Fibroblast of upper back skin (primary cell): ENCODE results near the gene RRAS2.
"Not testable (repeated sequence)": the region's sequence is repeated elsewhere in the genome, so short reads cannot be mapped to it uniquely, and the experiment has no call there.

ENCODE experiments used
- DNase-seq: peaks from one replicate; pipeline ENCODE4 v3.0.0-alpha.2; 2013

Gene RRAS2

DNA sequence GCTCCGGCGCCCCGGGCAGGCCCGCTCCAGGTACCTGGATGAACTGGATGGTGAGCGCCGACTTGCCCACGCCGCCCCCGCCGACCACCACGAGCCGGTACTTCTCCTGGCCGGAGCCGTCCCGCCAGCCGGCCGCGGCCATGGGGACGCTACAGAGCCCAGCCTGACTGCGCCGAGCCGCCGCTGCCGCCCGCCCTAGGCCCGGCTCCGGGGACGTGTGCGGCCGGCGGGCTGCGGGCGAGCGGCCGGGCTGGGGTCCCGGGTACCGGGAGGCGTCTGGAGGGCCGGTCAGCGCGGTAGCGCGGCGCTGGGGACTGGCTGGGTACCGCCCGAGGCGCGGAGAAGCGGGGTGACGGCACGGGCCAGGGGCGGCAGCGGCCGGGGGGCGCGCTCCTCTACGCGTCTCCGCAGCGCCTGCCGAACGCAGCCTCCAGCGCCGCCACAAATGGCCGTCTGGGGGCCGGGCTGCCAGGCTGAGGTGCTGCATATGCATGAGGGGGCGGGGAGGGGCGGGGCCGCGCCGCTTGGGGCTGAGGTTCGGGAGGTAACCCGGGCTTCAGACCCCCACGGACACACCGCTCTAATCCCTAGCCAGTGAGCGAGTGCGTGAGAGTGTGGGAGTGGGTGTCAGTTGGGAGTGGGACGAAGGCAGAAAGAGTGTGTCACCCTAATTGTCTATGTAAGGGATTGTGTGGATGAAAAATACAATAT lies at the start of gene RRAS2:
Gene RRAS2 (minus strand): TSS at position 455 of the 711 bp plus-strand sequence. CDS start 313 bp downstream, at position 142.
- DNase-seq = peak; percentile 75

DNA sequence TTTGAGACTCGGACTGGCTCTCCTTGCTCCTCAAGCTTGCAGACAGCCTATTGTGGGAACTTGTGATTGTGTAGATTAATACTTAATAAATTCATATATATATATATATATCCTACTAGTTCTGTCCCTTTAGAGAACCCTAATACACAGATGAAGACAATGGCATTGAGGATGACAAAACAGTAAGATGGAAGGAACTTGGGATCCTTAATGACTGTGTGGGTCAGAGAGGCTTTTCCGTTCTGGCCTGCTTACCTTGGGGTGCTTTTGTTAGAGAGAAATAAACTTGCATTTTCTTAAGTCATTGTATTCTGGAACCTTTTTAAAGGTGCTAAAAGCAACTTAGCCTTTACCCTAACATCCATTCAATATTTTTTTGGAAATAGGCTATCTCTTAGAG lies 49.6 kb upstream of the RRAS2 start:
- DNase-seq = no peak

DNA sequence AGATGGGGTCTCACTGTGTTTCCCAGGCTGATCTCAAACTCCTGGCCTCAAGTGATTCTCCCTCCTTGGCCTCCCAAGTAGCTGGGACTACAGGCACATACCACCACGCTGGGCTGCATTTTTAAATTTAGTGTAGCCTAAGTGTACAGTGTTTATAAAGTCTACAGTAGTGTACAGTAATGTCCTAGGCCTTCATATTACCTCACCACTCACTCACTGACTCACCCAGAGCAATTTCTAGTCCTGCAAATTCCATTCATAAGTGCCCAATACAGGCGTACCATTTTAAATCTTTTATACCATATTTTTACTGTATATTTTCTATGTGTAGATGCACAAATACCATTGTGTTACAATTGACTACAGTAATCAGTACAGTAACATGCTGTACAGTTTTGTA lies 47.1 kb upstream of the RRAS2 start:
- peak; percentile 57 for DNase-seq

DNA sequence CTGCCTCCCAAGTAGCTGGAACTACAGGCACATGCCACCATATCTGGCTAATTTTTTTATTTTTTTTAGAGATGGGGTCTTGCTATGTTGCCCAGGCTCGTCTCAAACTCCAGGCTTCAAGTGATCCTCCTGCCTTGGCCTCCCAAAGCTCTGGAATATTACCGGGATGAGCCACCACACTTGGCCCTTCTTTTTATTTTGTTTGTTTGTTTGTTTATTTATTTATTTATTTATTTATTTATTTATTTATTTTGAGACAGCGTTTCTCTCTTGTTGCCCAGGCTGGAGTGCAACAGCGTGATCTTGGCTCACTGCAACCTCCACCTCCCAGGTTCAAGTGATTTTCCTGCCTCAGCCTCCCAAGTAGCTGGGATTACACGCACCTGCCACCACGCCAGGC lies 44.5 kb upstream of the RRAS2 start:
- DNase-seq = not testable (repeated sequence)

DNA sequence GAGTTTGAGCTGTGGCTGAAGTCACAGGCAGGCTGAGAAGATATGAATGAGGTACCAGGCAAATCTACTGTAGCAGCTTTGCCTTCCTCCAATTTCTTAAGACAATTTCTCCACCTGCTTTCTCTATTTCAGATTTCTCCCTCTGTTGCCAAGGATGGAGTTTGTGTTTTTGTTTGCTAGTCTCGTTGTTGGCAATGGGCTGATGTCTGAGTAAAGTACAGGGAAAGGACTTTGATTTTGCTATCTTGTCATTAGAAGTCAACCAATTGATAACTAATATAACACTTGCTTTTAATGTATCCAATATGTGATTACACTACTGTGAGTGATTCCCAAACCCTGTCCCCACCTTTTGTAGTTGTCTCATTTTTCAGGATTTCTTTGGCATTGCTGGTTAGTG lies 40.1 kb upstream of the RRAS2 start:
- no peak for DNase-seq

DNA sequence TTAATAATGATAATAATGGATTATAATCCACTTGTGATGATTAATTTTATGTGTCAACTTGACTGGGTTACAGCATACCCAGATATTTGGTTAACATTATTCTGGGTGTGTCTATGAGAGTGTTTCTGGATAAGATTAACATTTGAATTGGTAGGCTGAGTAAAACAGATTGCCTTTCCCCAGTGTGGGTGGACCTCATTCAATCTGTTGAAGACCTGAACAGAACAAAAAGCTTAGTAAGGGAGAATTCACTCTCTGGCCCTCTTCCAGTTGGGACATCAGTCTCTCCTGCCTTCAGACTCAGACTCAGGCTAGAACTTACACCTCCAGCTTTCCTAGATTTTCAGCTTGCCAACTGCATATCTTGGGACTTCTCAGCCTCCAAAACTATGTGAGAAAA lies 37.3 kb upstream of the RRAS2 start:
- no peak for DNase-seq

DNA sequence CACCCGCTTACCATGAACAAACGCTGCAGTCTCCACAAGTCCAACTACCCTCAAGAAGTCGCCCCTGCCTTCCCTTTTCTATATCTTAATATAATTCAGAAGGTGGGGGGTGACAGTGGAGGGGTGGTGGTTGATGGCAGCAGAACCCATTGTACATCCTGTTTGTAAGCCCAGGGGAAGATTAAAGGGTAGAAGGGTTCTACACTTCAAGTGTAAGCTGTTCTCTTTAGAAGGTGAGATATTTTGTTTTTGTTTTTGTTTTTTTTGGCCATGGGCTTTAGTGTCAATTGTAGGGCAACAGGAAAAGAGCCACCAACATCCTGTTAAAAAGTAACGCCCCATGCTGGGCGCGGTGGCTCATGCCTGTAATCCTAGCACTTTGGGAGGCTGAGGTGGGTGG lies 34.9 kb upstream of the RRAS2 start:
- DNase-seq = no peak

DNA sequence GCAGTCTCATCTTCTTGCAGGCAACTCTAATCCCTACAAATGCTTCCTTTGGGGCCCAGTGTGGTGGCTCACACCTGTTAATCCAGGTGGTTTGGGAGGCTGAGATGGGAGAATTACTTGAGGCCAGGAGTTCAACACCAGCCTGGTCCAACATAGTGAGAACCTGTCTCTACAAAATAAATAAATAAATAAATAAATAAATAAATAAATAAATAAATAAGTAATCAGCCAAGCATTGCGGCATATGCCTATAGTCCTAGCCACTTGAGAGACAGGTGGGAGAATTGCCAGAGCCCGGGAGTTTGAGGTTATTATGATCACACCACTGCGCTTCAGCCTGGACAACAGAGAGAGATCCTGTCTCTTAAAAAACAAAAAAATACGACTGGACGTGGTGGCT lies 34.1 kb upstream of the RRAS2 start:
- no peak for DNase-seq

DNA sequence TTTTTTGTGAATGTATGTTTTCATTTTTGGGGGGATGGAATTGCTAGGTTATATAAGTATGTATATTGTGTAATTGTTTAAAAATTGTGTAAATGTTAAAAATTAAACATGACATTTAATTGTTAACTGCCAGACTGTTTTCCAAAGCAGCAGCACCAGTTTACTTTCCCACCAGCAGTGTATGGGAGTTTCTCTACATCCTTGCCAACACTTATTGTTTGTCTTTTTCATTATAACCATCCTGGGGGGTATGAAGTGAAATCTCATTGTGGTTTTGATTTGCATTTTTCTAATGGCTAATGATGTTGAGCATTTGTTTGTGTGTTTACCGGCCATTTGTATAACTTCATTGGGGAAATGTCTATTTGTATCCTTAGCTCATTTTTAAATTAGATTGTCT lies 31.7 kb upstream of the RRAS2 start:
- DNase-seq = no peak

DNA sequence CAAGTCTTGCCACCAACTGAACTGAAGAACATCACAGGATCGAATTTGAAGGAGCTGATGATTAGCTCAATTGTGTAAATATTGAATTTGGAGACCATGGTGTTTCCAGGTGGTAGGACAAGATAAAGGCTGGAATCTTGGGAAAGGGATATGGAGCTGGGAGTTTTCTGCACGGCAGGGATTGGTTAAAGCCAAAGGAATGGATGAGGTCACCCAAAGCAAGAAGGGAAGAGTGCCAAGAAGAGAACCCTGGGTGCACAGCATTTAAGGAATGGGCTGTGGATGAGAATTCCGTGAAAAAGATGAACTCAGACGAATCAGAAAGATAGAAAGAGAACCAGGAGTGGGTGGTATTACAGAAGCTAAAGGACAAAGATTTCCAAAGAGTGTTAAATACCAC lies 29.4 kb upstream of the RRAS2 start:
- DNase-seq = peak; percentile 34

DNA sequence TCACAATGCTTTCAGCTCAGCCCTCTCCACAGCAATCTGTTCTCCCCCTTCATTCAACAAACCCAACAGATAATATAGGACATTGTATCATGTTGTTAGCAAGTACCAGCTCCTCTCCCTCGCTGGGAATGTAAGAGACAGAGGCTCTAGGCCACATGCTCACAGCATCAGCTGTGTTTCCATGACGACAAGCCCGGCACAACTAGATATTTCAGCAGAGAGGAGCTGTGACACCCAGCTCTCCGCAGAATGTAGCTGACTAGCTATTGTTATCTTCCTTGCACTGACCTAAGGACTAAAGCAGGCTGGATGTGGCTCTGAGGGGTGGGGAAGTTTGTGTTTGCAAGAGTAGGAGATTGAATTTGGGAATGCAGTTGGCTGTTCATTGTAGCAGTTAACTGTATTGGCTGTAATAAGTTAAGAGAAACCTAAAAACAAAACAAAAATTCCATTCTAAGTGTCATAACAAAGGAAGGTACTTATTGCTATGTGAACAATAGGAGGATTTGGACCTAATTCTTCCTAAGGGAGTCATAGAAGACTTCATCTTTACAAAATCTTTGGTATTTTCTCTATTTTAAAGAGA lies 28.0 kb upstream of the RRAS2 start:
- DNase-seq = peak; percentile 78

DNA sequence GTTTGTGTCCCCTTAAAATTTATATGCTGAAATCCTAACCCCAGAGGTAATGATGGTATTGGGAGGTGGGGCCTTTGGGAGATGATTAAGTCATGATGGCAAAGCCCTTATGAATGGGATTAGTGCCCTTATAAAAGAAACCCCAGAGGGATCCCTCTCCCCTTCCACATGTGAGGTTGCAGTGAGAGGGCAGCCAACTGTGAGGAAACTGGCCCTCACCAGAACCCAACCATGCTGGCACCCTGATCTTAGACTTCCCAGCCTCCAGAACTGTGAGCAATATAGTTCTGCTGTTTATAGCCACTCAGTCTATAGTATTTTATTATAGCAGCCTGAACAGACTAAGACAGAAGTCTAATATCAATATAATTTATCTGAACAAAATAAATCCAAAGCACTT lies 27.1 kb upstream of the RRAS2 start:
- DNase-seq = no peak

DNA sequence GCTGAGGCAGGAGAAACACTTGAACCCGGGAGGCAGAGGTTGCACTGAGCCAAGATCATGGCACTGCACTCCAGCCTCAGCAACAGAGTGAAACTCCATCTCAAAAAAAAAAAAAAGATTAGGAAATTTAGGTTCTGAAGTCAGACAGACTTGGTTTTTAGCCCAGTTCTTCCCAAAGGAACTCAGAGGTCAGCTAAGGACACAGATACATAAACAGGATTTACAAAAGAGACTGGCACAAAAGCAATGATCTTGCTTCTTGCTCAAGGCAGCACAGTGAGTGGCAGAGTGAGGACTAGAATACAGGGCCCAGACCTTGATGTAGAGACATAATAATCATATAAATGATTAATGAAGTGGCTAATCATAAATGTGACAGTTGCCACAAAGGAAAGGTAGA lies 25.4 kb upstream of the RRAS2 start:
- DNase-seq = peak; percentile 62

DNA sequence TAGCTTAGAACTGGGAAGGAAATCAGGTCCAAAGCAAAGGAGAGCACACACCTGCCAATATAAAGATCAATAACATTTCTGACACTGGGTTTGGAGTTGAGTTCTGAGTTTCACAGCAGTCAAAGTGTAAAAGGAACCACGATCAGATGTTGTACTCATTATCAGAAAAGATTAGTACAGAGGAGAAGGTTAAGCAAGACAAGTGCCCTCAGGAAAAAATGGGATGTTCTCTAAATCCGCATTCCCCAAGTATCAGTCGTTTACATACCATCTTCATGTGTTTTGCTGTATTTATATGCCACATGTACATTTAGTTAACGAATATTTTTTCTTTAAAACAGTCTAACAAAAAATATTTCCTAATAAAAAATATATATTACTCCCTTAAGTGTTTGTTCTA lies 23.0 kb upstream of the RRAS2 start:
- no peak for DNase-seq

DNA sequence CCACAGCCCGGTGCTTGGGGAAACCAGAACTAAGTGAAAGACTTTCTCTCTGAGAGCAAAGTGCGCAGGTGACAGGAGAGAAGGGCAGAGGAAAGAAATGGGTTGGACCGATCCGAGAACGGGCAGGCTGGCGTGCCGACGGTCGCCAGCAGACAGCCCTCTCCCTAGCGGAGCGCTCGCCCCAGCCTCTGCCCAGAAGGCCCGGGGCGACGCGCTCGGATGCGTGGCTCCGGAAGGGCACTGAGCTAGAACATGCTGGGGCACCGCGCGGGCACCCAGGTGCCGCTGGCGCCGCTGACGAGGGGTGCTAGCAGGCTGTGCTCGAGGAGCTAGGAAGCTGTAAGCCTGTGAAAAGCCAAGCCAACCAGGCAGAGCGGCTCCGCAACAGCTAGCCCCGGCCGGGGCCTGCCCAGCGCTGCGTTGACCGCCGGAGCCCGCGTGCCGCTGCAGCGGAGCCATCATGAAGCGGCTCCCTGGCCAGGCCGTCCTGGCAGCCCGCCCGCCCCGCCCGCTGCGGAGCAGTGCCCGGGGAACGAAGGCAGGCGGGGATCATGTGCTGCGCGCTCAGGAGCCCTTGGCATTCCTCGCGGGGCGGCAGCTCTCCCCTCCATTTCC lies 22.1 kb upstream of the RRAS2 start:
- peak; percentile 44 for DNase-seq

DNA sequence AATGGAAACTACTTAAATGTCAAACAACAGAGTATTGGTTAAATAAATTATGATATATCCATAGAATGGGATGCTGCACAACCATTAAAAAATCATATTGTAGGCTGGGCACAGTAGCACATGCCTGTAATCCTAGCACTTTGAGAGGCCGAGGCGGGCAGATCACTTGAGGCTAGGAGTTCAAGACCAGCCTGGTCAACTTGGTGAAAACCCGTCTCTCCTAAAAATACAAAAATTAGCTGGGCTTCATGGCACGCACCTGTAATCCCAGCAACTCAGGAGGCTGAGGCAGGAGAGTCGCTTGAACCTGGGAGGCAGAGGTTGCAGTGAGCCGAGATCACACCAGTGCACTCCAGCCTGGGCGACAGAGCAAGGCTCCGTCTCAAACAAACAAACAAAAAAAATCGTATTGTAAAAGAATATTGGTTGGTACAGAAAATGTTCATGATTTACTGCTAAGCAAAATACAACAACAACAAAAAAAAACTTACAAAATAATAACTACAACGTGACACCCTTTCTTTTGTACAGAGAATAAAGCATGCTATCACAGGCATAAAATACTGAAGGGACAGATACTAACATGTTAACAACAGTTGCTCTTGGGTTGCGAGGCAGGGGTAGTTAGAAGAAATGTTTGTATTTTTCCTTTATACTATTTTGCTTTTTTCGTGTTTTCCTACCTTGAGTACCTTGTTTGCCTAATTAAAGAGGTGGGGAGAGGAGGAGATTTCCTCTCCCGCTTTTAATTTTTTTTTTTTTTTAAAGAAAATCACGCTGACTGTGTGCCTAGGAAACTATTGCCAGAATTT lies 21.3 kb upstream of the RRAS2 start:
- no peak for DNase-seq

DNA sequence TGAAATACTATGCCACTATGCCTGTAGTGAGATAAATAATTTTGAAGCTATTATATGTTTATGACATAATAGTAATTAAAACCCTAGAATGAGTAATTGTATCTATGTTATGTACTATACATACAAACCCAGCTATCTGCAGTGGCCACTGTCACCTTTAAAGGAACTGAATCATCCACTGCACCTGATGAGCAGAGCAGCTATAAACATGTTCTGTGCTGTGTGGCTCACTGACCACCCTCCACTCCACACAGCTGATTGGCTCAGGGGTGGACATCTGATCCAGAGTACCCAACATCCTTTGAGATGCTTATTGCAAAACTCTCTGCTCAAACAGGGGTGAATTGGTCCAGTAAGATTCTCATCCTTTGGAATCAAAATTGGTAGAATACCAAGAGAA lies 19.2 kb upstream of the RRAS2 start:
- DNase-seq = no peak

DNA sequence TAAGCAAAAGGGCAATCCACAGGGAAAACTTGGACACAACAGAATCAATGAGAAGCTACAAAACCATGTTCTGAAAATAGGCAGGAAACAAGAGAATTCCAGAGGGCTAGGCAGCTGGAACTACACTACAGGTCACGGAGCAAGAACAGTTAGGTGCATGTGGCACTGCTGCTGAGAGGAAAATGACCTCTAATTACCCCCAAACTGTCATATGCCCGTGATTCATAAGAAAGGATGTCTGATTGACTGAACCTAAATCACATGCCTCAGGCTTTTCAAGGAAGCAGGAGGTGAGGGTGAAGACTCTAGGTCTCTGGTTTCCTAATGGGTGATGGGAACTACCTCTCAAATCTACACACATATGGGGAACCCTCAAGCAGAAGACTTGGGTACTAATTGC lies 17.9 kb upstream of the RRAS2 start:
- DNase-seq = no peak

DNA sequence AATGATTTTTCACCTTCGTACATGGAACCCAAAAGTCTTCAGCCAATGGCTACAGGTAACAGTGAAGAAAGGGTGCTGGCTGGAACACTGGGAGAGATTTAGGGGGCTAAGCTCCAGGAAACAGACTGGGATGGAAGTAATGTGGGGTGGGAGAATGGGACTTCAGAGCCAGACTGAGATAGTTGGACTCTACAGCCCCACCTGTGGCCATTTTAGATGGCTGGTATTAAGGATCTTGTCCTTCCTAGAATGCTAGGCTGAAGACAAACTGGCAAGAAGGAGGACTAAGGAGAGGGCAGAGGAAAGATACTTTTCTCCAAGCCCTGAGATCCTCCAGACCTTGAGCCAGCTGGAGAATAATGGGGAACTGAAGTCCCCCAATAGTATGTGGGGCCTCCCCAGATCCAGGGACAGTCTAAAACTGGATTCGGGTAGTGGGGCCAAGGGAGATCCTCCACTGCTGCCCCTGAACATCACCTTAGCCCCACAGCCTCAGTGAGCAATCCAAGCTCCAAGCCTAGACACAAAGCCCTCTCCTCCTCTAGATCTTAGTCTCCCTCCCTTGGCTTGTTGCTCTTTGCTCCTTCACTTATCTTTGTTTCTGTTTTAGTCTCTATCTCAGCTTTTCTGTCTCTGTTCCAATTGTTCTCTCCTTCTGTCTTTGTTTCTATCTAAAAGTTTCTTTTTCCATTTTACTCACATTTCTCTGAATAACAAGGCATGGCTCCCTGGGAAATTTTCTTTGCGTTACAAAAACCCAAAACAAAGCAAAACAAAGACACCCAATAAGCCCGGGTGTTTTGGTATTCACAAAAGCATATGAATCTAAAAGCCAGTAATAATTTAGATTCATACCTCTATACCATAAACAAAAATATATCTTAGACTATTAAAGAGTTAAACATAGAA lies 16.2 kb upstream of the RRAS2 start:
- DNase-seq = no peak

DNA sequence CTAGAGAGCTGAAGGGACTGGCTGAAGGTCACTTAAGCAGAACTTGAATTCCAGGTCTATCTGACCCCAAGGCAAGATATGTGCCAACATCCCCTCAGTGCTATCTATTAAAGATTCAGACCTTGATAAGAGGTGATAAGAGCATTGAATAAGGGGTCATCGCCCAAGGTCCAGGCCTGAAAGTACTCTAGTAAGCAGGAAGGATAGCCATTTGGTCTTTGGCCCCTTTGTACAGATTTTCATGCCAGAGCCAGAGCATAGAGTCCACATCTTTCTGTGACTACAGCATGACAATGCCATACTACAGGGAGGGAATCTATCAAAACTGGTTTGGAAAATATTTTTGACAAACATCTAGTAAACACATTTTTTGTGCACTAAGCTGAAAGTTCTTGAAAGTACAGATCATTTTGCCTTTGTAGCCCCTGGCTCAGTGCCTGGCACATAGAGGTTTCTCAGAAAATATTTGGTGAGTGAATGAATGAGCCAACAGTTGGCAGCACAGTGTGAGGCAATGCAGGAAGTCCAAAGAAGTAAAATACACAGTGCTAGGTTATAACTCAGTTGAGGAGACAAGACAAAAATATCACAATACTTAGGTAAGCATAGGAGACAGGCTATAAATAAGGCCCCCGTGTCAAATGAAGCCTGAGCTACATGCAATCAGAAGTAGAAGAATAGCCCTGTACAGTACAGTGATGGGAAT lies 15.1 kb upstream of the RRAS2 start:
- DNase-seq = peak; percentile 69

DNA sequence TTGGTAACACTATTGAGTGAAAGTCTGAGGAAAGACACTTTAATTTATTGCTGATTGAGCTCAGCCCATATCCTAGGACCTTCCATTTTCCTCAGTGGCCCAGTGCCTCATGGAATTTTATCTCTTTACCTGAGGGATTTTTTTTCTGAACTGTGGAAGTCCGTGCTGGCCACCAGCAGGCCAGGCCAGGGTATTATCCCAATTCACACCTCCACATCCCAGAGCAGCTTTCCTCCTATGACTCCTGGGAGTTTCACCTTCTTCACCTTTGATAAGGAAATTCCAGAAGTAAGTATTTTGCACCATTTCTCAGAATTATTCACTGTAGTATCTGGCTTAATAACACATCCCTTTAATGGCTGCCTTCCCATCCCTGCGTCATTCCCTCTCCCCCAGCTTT lies 13.0 kb upstream of the RRAS2 start:
- no peak for DNase-seq

DNA sequence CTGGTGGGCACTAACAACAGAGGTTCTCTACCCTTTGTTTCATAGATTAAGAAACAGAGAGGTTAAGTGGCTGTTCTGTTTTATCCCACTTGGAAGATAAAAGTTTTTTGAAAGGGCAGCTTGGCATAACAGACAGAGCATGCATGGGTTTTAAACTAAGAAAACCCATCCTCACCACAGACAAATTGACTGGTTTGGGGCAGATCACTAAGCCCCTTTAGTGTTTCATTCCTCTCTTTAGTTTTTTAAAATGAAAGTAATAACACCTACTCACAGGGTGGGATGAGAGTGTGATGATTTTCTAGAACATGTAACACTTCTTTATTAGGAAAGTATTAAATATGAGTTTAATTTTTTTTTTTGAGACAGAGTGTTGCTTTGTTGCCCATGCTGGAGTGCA lies 12.3 kb upstream of the RRAS2 start:
- no peak for DNase-seq
